ENCODE measurements around the gene NTRK2.

DNA sequence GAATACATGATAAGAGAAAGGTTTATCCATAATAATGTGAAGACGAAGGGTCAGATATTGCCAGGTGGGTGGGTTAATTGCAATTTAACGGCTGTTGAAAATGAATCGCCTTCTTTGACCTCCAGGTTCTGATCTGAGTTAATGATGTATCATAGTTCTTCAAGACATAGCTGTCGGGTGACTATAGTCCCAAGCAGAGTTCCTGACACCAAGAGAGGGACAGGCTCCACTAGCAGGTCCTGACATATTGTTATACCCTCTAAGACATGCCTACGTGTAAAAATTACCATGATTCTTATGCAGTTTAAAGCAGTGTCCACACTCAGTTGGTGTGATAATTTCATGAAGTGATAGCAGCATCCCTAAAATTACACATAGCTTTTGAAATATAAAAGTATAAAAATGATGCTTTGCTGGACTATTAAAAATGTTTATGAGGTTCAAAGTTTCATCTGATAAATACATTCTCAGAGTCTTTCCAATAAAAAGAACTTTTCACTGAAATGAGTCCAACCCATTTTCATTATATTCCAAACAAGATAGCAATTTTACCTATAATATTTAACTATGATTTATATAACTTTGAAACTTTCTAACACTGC lies 53.0 kb downstream of the NTRK2 start:
- TF ChIP-seq, protein P1, sequence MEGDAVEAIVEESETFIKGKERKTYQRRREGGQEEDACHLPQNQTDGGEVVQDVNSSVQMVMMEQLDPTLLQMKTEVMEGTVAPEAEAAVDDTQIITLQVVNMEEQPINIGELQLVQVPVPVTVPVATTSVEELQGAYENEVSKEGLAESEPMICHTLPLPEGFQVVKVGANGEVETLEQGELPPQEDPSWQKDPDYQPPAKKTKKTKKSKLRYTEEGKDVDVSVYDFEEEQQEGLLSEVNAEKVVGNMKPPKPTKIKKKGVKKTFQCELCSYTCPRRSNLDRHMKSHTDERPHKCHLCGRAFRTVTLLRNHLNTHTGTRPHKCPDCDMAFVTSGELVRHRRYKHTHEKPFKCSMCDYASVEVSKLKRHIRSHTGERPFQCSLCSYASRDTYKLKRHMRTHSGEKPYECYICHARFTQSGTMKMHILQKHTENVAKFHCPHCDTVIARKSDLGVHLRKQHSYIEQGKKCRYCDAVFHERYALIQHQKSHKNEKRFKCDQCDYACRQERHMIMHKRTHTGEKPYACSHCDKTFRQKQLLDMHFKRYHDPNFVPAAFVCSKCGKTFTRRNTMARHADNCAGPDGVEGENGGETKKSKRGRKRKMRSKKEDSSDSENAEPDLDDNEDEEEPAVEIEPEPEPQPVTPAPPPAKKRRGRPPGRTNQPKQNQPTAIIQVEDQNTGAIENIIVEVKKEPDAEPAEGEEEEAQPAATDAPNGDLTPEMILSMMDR (IDR thresholded peaks at IDR 0.05): no peak
- no peak for TF ChIP-seq POLR2A (IDR thresholded peaks at IDR 0.05)

Measured in suprapubic skin (tissue), 3 donors.